Tibial nerve (tissue), 4 donors: ENCODE results near the gene SORCS3. TPM values are rescaled to one million over a fixed set of nuclear protein-coding genes. Genes with fewer than 3 reads are reported as not detected.

ENCODE experiments used
- DNase-seq, 2 donors: peaks; one replicate each; pipeline ENCODE4 v3.0.0-alpha.2; 2019; ENCODE audit warnings: low spot score in 2 of 2
- H3K27ac ChIP-seq, 4 donors: fragments of 200-600 bp; sonication (generic) in 3 of 4; one replicate each; pipeline ENCODE4 v1.5.1; 2017 to 2019; ENCODE audit warnings: mild to moderate bottlenecking in 1 of 4
- H3K27me3 ChIP-seq, 2 donors: fragments of 200-600 bp; sonication (generic) in 1 of 2; one replicate each; pipeline versions ENCODE4 v1.5.1 to v1.6.0; 2017 to 2019
- H3K36me3 ChIP-seq, 3 donors: fragments of 200-600 bp; sonication (generic); one replicate each; pipeline ENCODE4 v1.5.1; 2018 to 2019
- H3K4me1 ChIP-seq, 4 donors: fragments of 200-600 bp; sonication (generic) in 3 of 4; one replicate each; pipeline ENCODE4 v1.5.1; 2017 to 2019
- H3K4me3 ChIP-seq, 4 donors: fragments of 200-600 bp; sonication (generic) in 3 of 4; one replicate each; pipeline ENCODE4 v1.5.1; 2017 to 2019; ENCODE audit warnings: mild to moderate bottlenecking in 1 of 4, moderate library complexity in 1 of 4
- H3K9me3 ChIP-seq, 4 donors: fragments of 200-600 bp; sonication (generic) in 3 of 4; one replicate each; pipeline ENCODE4 v1.5.1; 2017 to 2019
- EP300 ChIP-seq, 2 donors: sonication (generic); formaldehyde crosslinking; IDR thresholded peaks; one replicate each; pipeline ENCODE4 v1.6.1; 2017; ENCODE audit warnings: antibody characterized with exemption in 2 of 2, mild to moderate bottlenecking in 1 of 2
- POLR2A ChIP-seq, 2 donors: fragments of 450-650 bp; IDR thresholded peaks; one replicate each; pipeline ENCODE4 v1.6.1; 2017; ENCODE audit warnings: antibody characterized with exemption in 2 of 2, mild to moderate bottlenecking in 2 of 2, moderate library complexity in 2 of 2
- WGBS, 2 donors: methylation state at CpG; one replicate each; pipeline ENCODE4 v1.1.5; 2018; 5-methylcytosine and 5-hydroxymethylcytosine counted together
- total RNA-seq, 4 donors: library from RNA; depleted of rRNA; stranded (reverse); fragments of >200 nt; gene quantifications; one replicate each; pipeline ENCODE4 v1.1.0, GENCODE V29; 2016
- TF ChIP-seq, protein P1 (sequence below), 5 experiments: fragments of 200-600 bp in 3 of 5; fragments of 450-650 bp in 2 of 5; sonication (generic) in 3 of 5; IDR thresholded peaks; one replicate each; pipeline ENCODE4 v1.5.1; 2016 to 2019; ENCODE audit warnings: antibody characterized with exemption in 5 of 5, mild to moderate bottlenecking in 3 of 5, moderate library complexity in 2 of 5

SORCS3 gene
- total RNA-seq, 4 donors from 2014 or later: 1.8 to 3.9 (median 3.2) TPM

DNA sequence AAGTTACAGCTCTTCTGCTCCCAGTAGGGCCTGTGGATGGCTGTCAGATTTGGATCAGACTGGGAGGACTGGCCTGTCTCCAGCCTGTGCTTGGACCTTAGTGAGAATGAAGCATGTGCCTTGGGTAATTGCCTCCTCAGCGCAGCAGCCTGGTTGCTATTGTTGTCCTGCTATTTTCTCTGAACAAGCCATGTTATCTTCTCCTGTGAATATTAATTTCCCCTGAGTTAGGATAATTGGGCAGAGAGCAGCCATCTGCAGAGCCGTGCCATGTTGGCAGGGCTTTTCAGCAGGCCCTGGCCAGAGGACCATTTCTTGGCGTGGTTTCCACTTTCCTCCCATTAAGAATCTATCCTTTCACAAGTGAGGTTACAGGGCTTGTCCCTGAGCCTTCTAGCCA is 497.3 kb downstream of the SORCS3 start:
- Histone ChIP-seq H3K36me3 (no peaks in the 10 kb centered on the region), H3K4me3 (no peak overlapping the region), H3K27me3 (no peaks in the 10 kb centered on the region), H3K9me3 (no peaks in the 10 kb centered on the region), H3K4me1 (no peaks in the 10 kb centered on the region), H3K27ac (no peak overlapping the region)
- WGBS, 2 donors: 78 to 84% methylated on average over 3 of the region's 3 CpGs
- DNase-seq: no peak
- TF ChIP-seq EP300 (IDR thresholded peaks at IDR 0.05) (no peak), POLR2A (IDR thresholded peaks at IDR 0.05) (no peak)
- TF ChIP-seq, protein P1, sequence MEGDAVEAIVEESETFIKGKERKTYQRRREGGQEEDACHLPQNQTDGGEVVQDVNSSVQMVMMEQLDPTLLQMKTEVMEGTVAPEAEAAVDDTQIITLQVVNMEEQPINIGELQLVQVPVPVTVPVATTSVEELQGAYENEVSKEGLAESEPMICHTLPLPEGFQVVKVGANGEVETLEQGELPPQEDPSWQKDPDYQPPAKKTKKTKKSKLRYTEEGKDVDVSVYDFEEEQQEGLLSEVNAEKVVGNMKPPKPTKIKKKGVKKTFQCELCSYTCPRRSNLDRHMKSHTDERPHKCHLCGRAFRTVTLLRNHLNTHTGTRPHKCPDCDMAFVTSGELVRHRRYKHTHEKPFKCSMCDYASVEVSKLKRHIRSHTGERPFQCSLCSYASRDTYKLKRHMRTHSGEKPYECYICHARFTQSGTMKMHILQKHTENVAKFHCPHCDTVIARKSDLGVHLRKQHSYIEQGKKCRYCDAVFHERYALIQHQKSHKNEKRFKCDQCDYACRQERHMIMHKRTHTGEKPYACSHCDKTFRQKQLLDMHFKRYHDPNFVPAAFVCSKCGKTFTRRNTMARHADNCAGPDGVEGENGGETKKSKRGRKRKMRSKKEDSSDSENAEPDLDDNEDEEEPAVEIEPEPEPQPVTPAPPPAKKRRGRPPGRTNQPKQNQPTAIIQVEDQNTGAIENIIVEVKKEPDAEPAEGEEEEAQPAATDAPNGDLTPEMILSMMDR (IDR thresholded peaks at IDR 0.05): no peak

DNA sequence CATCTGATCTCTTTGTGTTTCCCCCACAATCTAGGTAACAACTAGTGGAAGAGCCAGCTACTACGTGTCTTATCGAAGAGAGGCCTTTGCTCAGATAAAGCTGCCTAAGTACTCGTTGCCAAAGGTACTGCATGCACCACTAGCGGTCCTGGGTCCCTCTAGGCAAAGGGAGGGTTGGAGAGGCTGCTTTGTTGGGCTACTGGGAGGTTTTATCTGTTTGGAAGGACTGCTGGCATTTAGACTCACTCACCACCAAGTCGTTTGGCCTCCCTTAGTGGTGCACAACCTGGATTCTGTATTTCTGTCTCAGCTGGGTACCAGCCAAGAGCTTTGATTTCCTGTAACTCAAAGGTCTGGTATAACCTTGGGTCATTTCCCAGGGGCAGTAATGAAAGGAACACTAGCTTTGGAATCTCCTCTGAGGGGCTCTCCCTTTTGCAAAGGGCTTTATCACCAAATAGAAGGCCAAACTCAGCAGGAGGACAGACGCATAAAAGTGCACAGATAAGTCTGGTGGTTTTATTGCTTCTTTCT is 498.3 kb downstream of the SORCS3 start:
- H3K27ac ChIP-seq: no peak overlapping the region
- no peaks in the 10 kb centered on the region for H3K27me3 ChIP-seq
- WGBS, 2 donors: 63 to 64% methylated on average over 6 of the region's 6 CpGs
- H3K4me3 ChIP-seq: no peak overlapping the region
- no peaks in the 10 kb centered on the region for H3K4me1 ChIP-seq
- DNase-seq: no peak
- TF ChIP-seq EP300 (IDR thresholded peaks at IDR 0.05) (no peak), POLR2A (IDR thresholded peaks at IDR 0.05) (no peak)
- TF ChIP-seq, protein P1 (IDR thresholded peaks at IDR 0.05): no peak
- no peaks in the 10 kb centered on the region for H3K36me3 ChIP-seq
- no peaks in the 10 kb centered on the region for H3K9me3 ChIP-seq

DNA sequence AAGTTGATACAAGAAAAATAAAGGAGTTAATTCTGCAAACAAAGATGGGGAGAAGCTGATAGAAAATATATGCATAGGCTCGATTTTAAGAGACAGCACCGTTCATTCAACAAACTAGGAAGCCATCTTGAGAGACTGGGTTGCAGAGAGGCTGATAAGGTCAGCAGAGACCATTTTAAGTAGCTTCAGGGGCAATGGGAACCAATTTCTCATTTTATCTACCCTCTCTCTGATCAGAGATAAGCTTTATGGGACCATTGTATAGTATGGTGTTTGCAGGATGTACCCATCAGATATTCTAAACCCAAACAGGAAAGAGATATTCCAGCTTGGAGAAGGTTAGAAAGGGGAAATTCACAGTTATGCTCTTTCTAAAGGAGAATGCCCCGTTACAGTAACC is 499.5 kb downstream of the SORCS3 start:
- TF ChIP-seq, protein P1 (IDR thresholded peaks at IDR 0.05): no peak
- no peak for TF ChIP-seq EP300 (IDR thresholded peaks at IDR 0.05)
- TF ChIP-seq POLR2A (IDR thresholded peaks at IDR 0.05): no peak
- 86 to 89% methylated on average over 3 of the region's 3 CpGs for WGBS, 2 donors
- no peaks in the 10 kb centered on the region for H3K36me3 ChIP-seq
- H3K4me1 ChIP-seq: no peaks in the 10 kb centered on the region
- H3K27me3 ChIP-seq: no peaks in the 10 kb centered on the region
- H3K4me3 ChIP-seq: no peak overlapping the region
- H3K9me3 ChIP-seq: no peaks in the 10 kb centered on the region
- DNase-seq: no peak
- H3K27ac ChIP-seq: no peak overlapping the region

DNA sequence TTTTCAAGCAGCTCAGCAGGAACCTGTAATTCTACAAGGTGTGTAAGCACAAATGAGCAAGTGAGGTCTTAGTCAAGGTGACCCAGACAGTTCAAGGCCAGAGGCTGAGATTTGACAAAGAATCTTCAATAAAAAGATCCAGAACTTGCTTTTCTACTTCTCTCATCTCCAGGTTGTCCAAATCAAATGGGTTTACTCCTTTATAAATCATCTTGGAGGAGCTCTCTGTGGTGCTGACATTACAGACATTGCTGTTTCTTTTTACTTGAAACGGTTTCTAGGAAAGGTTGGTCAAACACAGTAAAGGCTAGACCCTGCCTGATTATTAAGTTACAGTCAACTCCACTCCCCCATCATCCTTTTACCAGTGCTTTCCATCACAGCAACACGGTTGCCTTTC is 504.6 kb downstream of the SORCS3 start:
- Histone ChIP-seq H3K27me3 (no peaks in the 10 kb centered on the region), H3K4me1 (no peaks in the 10 kb centered on the region), H3K4me3 (no peak overlapping the region), H3K36me3 (no peaks in the 10 kb centered on the region), H3K9me3 (no peaks in the 10 kb centered on the region), H3K27ac (no peak overlapping the region)
- no peak for DNase-seq
- WGBS, 2 donors: 49 to 52% methylated on average over 2 of the region's 2 CpGs
- TF ChIP-seq, protein P1 (IDR thresholded peaks at IDR 0.05): no peak
- no peak for TF ChIP-seq POLR2A (IDR thresholded peaks at IDR 0.05)
- no peak for TF ChIP-seq EP300 (IDR thresholded peaks at IDR 0.05)

DNA sequence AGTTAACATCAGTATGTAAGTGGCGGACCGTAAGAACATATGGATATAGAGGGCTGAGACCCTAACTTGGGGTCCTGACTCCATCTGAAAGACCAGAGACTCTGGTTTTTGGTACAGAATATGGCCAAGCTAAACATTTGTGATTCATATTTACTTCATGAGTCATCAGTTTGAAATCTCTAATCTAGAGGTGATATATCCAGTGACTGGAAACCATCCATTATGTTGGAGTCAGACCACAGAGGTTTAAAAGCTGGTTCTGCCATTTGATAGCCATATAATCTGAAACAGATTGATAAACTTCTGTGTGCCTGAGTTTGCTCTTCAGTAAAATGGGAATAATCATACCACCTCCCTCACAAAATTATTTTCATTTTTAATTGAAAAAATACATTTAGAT is 505.3 kb downstream of the SORCS3 start:
- Histone ChIP-seq H3K27ac (no peak overlapping the region), H3K4me1 (no peaks in the 10 kb centered on the region), H3K4me3 (no peak overlapping the region), H3K9me3 (no peaks in the 10 kb centered on the region), H3K27me3 (no peaks in the 10 kb centered on the region), H3K36me3 (no peaks in the 10 kb centered on the region)
- TF ChIP-seq, protein P1 (IDR thresholded peaks at IDR 0.05): no peak
- no peak for TF ChIP-seq POLR2A (IDR thresholded peaks at IDR 0.05)
- TF ChIP-seq EP300 (IDR thresholded peaks at IDR 0.05): no peak
- DNase-seq: no peak
- 95 to 97% methylated on average over 2 of the region's 2 CpGs for WGBS, 2 donors
